ENCODE data around the gene PRR5.

Gene PRR5

DNA sequence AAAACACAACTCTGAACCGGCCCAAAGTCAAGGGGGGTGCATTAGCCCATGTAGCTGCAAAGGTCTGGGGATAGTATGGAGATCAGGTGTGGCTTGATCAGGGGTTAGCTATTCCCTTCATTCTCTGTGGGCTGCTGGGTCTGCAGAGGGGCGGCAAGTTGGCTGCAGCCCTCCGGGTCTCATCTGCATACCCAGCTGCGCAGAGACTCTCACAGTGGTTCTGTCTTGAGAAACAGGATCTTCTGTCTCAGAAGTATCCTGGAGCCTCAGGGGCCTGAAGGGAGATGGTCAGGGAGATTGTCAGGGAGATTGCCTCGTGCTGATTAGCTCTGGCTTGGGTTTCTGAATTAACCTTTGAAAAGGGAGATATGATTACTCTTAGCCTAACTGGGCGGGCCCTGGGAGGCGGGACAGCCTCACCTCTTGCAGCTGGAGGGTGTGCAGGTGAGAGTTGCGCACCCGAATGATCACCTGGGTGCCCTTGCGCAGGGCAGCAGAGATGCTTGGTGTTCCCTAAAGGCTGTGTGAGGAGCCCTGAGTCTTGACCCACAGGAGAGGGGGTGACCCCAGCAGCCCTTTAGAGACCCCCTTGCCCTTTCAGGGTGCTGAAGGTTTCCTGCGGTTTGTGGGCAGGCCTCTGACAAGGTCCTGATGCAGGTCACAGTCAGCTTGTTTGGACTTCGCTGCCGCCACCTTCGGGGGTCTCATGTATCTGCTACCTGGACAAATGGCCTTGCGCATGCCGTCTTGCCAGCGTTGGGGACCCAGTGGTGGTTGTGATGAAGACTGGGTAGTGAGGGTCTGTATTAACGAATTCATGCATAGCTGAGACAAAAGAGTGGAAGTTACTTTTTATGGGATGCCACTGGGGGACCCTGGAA is 57.7 kb downstream of the PRR5 start:
- DNase-seq = no peak

- no peak for DNase-seq
Observed at GRCh38 chr22:44760476-44760875, 58.5 kb downstream of the PRR5 start.

GRCh38 chr22:44761025-44761424 is 59.0 kb downstream of the PRR5 start:
- DNase-seq = no peak

GRCh38 chr22:44764373-44764772 is 62.4 kb downstream of the PRR5 start:
- no peak for DNase-seq

- no peak for DNase-seq
Observed at GRCh38 chr22:44764974-44765373, 63.0 kb downstream of the PRR5 start.

DNA sequence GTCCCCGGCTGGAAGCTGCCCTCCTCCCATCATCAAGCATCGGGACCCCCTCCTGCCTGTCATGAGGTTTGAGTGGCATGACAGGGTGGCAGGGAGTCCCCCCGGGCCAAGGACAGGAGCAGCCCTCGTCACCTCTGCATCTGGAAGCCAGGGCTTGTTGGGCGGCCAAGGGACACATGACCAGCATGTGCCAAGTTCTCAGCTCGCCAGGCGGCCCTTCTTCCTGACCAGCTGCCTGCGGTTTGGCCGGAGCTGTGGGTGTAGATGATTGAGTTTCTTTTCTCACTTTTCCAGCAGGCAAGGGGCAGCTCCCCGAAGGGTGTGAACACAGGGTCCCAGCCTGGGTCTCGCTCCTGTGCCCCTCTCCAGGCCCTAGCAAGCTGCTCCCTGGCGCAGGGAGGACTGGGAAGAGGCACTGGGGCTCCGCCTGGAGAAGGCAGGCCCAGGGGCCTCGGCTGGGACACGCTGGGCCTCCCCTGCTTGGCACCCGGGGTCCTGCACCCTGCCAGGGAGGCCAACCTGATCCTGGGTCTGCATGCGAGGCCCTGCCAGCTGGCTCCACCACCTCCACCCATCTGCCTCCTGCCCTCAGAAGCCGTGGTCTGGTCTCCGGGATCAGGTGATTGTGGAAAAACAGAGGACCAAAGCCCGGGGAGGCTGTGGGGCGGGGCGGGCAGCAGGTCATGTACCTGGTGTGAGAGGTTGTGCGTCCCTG is 63.7 kb downstream of the PRR5 start:
- no peak for DNase-seq

DNA sequence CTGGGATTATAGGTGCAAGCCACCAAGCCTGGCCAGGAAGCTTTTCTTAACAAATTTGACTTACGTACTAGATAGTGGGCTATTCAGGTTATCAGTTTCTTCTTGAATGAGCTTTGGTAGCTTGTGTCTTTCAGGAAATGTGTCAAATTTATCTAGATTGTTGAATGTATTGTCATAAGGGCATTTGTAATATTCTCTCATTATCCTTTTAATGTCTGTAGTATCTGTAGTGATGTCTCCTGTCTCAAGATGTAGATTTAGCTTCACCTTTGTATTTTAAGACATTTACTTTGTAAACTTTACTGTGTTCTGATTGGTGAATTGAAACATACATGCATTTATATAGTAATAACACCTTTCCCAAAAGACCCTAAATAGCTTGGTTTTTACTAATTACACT is 71.1 kb downstream of the PRR5 start:
- DNase-seq = no peak

- no peak for DNase-seq
Observed at GRCh38 chr22:44775862-44776261, 73.9 kb downstream of the PRR5 start.

GRCh38 chr22:44776605-44777363 is 74.8 kb downstream of the PRR5 start:
- no peak for DNase-seq

- no peak for DNase-seq
Observed at GRCh38 chr22:44777364-44777755, 75.4 kb downstream of the PRR5 start.

DNA sequence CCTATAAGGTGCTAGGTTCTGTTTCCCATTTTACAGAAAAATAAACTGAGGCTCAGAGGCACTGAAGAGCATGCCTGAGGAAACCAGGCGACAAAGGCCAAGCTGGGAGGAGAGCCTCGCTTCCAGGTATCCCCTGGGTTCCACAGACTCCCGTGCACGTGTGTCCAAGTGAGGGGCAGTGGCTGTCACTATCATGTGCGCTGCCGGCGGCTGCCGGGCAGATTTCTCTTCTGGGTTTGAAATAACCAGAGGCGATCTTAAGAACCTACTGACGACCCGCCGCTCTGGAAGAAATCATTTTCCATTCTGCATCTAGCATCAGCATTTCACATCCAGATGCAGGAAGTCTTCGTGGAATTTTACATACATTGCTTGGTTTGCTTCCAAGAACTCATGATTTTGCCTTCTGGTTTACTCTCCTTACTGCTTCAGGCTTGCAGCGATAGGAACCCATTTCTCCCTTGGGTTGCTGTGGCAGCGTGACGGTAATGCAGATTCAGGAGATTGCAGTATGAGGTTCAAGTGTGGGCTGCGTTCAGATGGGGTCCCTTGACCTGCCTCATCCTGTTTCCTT is 79.0 kb downstream of the PRR5 start:
- no peak for DNase-seq

- DNase-seq = no peak
Observed at GRCh38 chr22:44782363-44782963, 80.5 kb downstream of the PRR5 start.

GRCh38 chr22:44783091-44783490 is 81.1 kb downstream of the PRR5 start:
- no peak for DNase-seq

GRCh38 chr22:44783581-44783980 is 81.6 kb downstream of the PRR5 start:
- DNase-seq = no peak

GRCh38 chr22:44786136-44786535 is 84.1 kb downstream of the PRR5 start:
- no peak for DNase-seq

DNA sequence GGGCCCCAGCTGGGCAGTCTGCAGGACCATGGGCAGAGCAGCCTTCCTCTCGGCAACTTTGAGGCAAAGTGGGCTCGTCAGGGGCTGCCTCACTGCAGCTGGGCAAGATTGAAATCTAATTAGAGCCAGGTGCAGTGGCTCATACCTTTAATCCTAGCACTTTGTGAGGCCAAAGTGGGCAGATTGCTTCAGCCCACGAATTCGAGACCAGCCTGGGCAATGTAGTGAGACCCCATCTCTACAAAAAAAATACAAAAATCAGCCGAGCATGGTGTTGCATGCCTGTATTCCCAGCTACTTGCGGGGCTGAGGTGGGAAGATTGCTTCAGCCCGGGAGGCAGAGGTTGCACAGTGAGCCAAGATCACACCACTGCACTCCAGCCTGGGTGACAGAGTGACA is 84.6 kb downstream of the PRR5 start:
- DNase-seq = no peak
